ENCODE data around the gene NBAS.

DNA sequence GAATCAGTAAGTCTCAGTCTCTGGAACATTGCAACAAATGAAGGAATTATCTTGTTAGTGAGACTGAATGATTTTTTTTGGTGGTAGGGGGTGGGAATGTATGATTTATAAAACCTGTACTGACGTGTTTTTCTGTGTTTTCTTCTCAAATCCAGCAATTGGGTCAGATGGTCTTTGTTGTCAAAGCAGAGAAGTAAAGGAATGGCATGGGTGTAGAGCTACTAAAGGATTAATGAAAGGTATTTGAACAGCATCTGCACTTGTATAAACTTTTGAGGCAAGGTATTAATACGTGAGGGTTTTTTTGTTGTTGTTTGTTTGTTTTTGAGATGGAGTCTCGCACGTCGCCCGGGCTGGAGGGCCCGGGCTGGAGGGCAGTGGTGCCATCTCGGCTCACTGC is 41.3 kb upstream of the NBAS start:
- TF ChIP-seq EZH2 (IDR thresholded peaks at IDR 0.05) = no peak
- no peak for TF ChIP-seq POLR2AphosphoS5 (IDR thresholded peaks at IDR 0.05; ENCODE audit: borderline replicate concordance, low read depth, low read length)
- TF ChIP-seq FOXP2 (optimal IDR thresholded peaks at IDR 0.05; ENCODE audit: control extremely low read depth, extremely low read length, insufficient read depth) = no peak

Data from SK-N-MC (cell line).